ENCODE measurements around the gene ZSCAN5A.
"Not testable (repeated sequence)": the region's sequence is repeated elsewhere in the genome, so short reads cannot be mapped to it uniquely, and the experiment has no call there.

- TF ChIP-seq POLR2A, POLR2AphosphoS5 (IDR thresholded peaks at IDR 0.05; ENCODE audit: low read depth, low read length): not testable (repeated sequence)
Measured at GRCh38 chr19:56339031-56339430, 24.4 kb upstream of the ZSCAN5A start.
